ENCODE measurements around the gene STUB1. TPM values are rescaled to one million over a fixed set of nuclear protein-coding genes. Genes with fewer than 3 reads are reported as not detected.

Gene STUB1
- total and polyA plus RNA-seq, 2 of the 8 experiments (the other 6 are each of a cell fraction or from before 2014, with no cell fraction given): 89.9 to 103 TPM

- 83% methylated on average over 47 of the region's 57 CpGs; no CpG with 5 or more reads in 1 of the 2 experiments for WGBS, 2 experiments (ENCODE audit: extremely low coverage in 1 of 2, insufficient coverage in 1 of 2, insufficient read length in 1 of 2, insufficient replicate concordance in 2 of 2, low coverage in 1 of 2, low lambda C conversion rate in 2 of 2, missing lambda C conversion rate in 1 of 2)
- peak overlapping the region; percentile 11 to 52; a peak in 3 of 4 replicates for H3K4me2 ChIP-seq (ENCODE audit: insufficient read depth in 1 of 2, low read depth in 2 of 2, low read length in 2 of 2)
- no peak overlapping the region for H3K4ac ChIP-seq (replicated peaks; ENCODE audit: insufficient read length, low read depth, low read length)
- no peak overlapping the region for H3K56ac ChIP-seq (replicated peaks; ENCODE audit: insufficient read length, low read depth, low read length)
- H3K23ac ChIP-seq (ENCODE audit: insufficient read length): no peak overlapping the region
- H3K27ac ChIP-seq (ENCODE audit: low read depth, low read length): no peak overlapping the region
- H2BK15ac ChIP-seq (ENCODE audit: low read length): peak overlapping the region; percentile 46; the same call in 1 of the 2 replicates
- ChIA-PET POLR2A (ENCODE audit: partially characterized antibody) (interaction anchor here (1.4 to 13.3 kb wide), 6 partner anchors 12 to 111 kb away, joined by 4 to 214 read pairs (median 13); partner anchors contain the start of genes ANTKMT, CHTF18, RHOT2 and RPUSD1), CTCF (ENCODE audit: partially characterized antibody) (interaction anchor here (0.9 to 12.0 kb wide), 5 partner anchors 10 to 95 kb away, joined by 4 to 75 read pairs (median 6); partner anchors contain the start of genes RHOT2 and WDR24)
- peaks cover 15% of the 10 kb centered on the region for H3K23me2 ChIP-seq (ENCODE audit: low read depth, low read length)
- H3K27me3 ChIP-seq (replicated peaks in 1 of 4; ENCODE audit: control insufficient read depth in 3 of 4, extremely low read depth in 1 of 4, insufficient read depth in 3 of 4, low read length in 3 of 4): peaks cover 0 to 2% (median 0%) of the 10 kb centered on the region in 4 experiments; a peak in 2 of 7 replicates
- no peak overlapping the region; the same call in 1 of the 2 replicates for H2BK20ac ChIP-seq (ENCODE audit: low read length)
- H2BK12ac ChIP-seq (ENCODE audit: low read depth, low read length): peak overlapping the region; percentile 96; the same call in 1 of the 2 replicates
- H3K79me1 ChIP-seq (ENCODE audit: low read depth, low read length): peaks cover 6% of the 10 kb centered on the region; the same call in 1 of the 2 replicates
- peak overlapping the region; percentile 80 for H4K8ac ChIP-seq (ENCODE audit: extremely low read depth, insufficient read depth, low read length)
- H2AK5ac ChIP-seq (ENCODE audit: low read depth, low read length): no peak overlapping the region
- peaks cover 0 to 37% (median 31%) of the 10 kb centered on the region in 4 experiments; a peak in 6 of 7 replicates for H3K4me1 ChIP-seq (replicated peaks in 1 of 4; ENCODE audit: control insufficient read depth in 3 of 4, insufficient read depth in 4 of 4, low read length in 3 of 4)
- H3K9me3 ChIP-seq (ENCODE audit: insufficient read depth in 2 of 2, low read depth in 1 of 2, low read length in 1 of 2): no peaks in the 10 kb centered on the region
- H4K91ac ChIP-seq (replicated peaks; ENCODE audit: insufficient read length, low read length): peak overlapping the region; percentile 73
- no peak overlapping the region for H4K5ac ChIP-seq (ENCODE audit: insufficient read length, low read depth, low read length)
- DNase-seq (ENCODE audit: low read depth in 1 of 2, low spot score in 2 of 2) (peak in 1 of 2 experiments; percentile 87), FAIRE-seq (no peak)
- peak overlapping the region; percentile 48 for H3K18ac ChIP-seq (ENCODE audit: extremely low read depth, low read length)
- peaks cover 4 to 26% of the 10 kb centered on the region in 2 experiments for H4K20me1 ChIP-seq (replicated peaks in 1 of 2; ENCODE audit: control insufficient read depth in 1 of 2, insufficient read depth in 2 of 2, low read length in 2 of 2)
- TF ChIP-seq RFX5 (IDR thresholded peaks at IDR 0.05; ENCODE audit: borderline replicate concordance, low read depth, low read length) (no peak), TCF12 (IDR thresholded peaks at IDR 0.05; ENCODE audit: low read depth, low read length) (0 out of 2 replicates have a peak, but pooled peaks have one; percentile 57), SIN3A (conservative IDR thresholded peaks at IDR 0.05 in 1 of 2, IDR thresholded peaks at IDR 0.05 in 1 of 2; ENCODE audit: low read depth in 1 of 2, low read length in 2 of 2) (0 out of 4 replicates have a peak, but pooled peaks of 1 of the 2 experiments have one; percentile 42)
- peak overlapping the region; percentile 66; the same call in 1 of the 2 replicates for H2BK5ac ChIP-seq (ENCODE audit: low read depth, low read length)
- peaks cover 5 to 22% (median 17%) of the 10 kb centered on the region in 4 experiments for H3K36me3 ChIP-seq (ENCODE audit: control insufficient read depth in 2 of 4, insufficient read depth in 4 of 4, low read length in 3 of 4)
- 0 out of 8 replicates have a peak overlapping the region, but pooled peaks of 1 of the 4 experiments have one; percentile 8 for H3K4me3 ChIP-seq (ENCODE audit: extremely low read depth in 1 of 4, insufficient read depth in 2 of 4, low read depth in 3 of 4, low read length in 4 of 4)
- H3K79me2 ChIP-seq (ENCODE audit: control insufficient read depth in 1 of 2, insufficient read depth in 2 of 2, low read length in 2 of 2): peaks cover 0 to 12% of the 10 kb centered on the region in 2 experiments; a peak in 1 of 4 replicates
- H2BK120ac ChIP-seq (replicated peaks; ENCODE audit: low read depth, low read length): no peak overlapping the region
- no peak overlapping the region for H2AFZ ChIP-seq (ENCODE audit: low read length)
- no peak overlapping the region for H3K9ac ChIP-seq (replicated peaks in 1 of 4; ENCODE audit: extremely low read depth in 1 of 4, low read depth in 3 of 4, low read length in 3 of 4)
- H3K14ac ChIP-seq (ENCODE audit: insufficient read length): no peak overlapping the region
Measured at GRCh38 chr16:677316-678190, 2.7 kb upstream of the STUB1 start.
